GM18507 (cell line): ENCODE results near the gene PLCG2.
"Not testable (repeated sequence)": the region's sequence is repeated elsewhere in the genome, so short reads cannot be mapped to it uniquely, and the experiment has no call there.

Source experiments
- DNase-seq: peaks from one replicate; pipeline ENCODE4 v3.0.0; 2011; ENCODE audit warnings: low read depth; ENCODE audit not compliant: insufficient read length; ENCODE audit errors: extremely low spot score
- FAIRE-seq: peaks from 2 replicates; lab custom pipeline; 2011; peaks lifted over from hg19 to GRCh38; lab: Jason Lieb, UNC

Gene PLCG2

GRCh38 chr16:81785138-81785924, 6.2 kb downstream of the PLCG2 start:
- FAIRE-seq: peak; percentile 62
- DNase-seq: no peak

GRCh38 chr16:81786321-81786720, 7.2 kb downstream of the PLCG2 start:
- DNase-seq (no peak), FAIRE-seq (peak; percentile 26)

DNA sequence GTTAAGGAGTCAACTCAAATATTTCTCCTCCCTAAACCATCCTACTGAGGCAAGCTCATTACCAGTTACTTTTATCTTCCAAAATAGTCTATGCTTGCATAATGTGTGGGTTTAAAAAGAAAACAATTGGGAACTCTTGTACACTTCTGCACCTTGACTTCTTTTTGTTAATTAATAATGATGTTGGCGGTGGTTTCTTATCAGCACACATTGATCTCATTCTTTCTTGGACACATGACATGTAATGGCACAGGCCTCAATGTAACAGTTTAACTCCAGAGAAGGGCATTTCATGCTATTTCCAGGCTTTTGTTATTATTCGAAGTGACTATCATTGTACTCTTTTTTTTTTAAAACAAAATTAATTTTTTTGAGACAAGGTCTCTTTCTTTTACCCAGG, 7.8 kb downstream of the PLCG2 start:
- FAIRE-seq (no peak), DNase-seq (no peak)

DNA sequence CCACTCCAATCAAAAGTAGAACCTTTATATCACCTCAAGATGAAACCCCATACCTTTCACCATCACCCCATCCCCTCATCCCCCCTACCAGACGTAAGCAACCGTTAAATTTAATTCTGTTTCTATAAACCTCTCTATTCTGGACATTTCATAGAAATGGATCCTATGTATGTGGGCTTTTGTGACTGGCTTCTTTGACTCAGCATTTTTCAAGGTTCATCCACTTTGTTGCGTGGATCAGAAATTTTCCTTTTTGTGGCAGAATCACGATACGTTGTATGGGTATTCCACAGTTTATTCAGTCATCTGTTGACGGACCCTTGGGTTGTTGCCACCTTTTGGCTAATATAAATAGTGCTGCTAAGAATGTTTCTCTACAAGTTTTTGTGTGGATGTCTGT, 8.6 kb downstream of the PLCG2 start:
- DNase-seq (no peak), FAIRE-seq (no peak)

DNA sequence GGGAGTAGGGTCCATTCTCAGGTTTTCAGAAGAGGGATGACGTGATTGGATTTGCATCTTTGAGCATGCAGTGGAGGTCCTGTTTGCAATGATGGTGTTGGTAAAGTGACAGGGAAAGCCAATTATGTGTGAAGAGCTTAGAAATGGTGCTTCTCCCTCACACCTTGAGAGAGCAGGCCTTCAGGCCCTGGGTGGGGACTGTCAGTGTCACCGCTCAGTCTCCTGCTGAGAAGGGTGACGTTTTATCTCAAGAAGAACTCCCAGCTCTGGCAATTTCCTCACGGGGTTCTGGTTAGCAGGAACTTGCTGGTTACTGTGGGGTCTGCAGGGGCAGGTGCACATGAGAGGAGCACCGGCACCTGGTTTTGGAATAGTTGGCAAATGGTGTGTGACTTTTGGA, 11.2 kb downstream of the PLCG2 start:
- no peak for FAIRE-seq
- no peak for DNase-seq

DNA sequence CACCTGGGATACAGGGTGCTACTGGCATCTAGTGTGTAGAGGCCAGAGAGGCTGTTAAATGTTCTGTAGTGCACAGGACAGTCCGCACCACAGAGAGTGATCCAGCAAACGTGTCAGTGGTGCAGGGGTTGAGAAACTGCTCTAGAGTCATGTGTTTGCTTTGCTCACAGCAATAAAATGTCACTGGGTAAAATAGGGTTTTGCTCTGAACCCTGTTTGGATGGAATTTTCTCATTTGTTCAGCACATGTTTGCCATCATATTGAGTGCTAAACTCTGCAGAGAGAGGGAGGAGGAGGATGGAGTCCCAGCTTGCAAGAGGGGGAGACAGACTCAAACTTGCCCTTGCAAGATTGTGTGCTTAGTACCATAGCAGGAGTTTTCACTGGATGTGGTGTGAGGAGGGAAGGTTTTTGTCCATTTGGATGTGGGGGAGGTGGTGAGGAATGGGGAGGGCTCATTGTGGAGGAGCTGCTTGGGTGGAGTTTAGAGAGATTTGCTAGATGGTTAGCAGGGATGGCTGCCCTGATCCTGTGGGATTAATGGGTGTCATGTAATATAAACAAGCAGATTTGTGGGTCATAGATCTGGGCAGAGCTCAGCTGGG, 11.8 kb downstream of the PLCG2 start:
- no peak for FAIRE-seq
- DNase-seq: no peak

DNA sequence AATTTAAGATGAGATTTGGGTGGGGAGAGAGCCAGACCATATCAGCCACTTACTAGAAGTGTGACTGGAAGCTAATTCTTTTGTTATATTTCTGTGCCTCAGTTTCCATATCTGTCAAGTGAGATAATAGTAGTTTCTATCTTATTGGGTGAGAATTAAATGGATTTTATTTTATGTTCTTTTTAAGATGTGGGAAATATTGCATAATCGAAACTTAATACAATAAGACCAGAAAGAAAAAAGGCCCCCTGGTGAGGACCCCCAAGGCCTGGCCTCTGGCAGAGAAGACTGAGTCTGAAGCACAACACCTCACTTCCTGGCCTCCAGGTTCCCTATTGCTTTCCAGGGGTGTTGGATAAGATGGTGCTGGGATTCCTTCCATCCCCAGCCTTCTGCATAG, 13.7 kb downstream of the PLCG2 start:
- FAIRE-seq: no peak
- DNase-seq: no peak

- FAIRE-seq (no peak), DNase-seq (no peak)
Observed at GRCh38 chr16:81795193-81795592, 16.1 kb downstream of the PLCG2 start.

GRCh38 chr16:81796035-81796434, 16.9 kb downstream of the PLCG2 start:
- FAIRE-seq: peak; percentile 70

GRCh38 chr16:81796583-81797346, 17.7 kb downstream of the PLCG2 start:
- FAIRE-seq: no peak
- no peak for DNase-seq

More at GRCh38 chr16:81796035-81796434, 16.9 kb downstream of the PLCG2 start:
- no peak for DNase-seq

DNA sequence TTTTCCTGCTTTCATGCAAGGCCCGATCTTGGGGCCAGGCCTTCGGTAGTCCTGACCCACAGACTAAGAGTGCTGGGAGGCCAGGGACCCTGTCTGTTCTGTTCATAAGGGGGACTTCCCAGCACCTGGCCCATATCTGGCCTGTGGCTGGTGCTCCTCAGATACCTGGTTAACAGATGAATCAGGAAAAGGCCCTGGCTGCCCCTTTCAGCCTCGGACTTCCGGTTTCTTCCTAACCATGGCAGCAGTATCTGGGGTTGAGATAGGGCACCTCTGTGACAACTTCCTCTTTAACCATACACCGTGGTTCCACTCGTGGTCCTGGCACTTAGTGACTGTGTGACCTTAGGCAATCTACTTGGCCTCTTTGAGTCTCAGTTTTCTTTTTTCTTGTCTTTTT, 18.4 kb downstream of the PLCG2 start:
- DNase-seq: no peak
- peak; percentile 92 for FAIRE-seq

- DNase-seq (peak; percentile 45), FAIRE-seq (peak; percentile 96)
Observed at GRCh38 chr16:81798311-81799137, 19.4 kb downstream of the PLCG2 start.

DNA sequence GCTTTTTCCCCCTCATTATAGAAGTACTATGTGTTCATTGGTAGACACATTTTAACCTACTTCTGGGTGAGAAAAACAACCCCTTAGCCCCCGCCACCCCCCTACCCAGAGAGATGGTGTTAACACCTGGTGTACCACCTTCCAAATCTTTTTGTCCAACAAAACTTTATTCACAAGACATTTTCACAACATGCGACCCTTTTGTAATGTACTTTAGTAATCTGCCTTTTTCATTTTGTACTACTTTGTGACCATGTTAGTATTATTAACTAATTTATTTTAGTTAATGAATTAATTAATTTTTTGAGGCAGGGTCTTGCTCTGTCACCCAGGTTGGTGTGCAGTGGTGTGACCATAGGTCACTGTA, 20.0 kb downstream of the PLCG2 start:
- no peak for DNase-seq

GRCh38 chr16:81801724-81802123, 22.6 kb downstream of the PLCG2 start:
- DNase-seq, FAIRE-seq: not testable (repeated sequence)

More for the DNA sequence above, 20.0 kb downstream of the PLCG2 start:
- no peak for FAIRE-seq

- DNase-seq (no peak), FAIRE-seq (peak; percentile 5)
Observed at GRCh38 chr16:81803332-81803731, 24.2 kb downstream of the PLCG2 start.

GRCh38 chr16:81804134-81804610, 25.1 kb downstream of the PLCG2 start:
- DNase-seq (no peak), FAIRE-seq (peak; percentile 88)

DNA sequence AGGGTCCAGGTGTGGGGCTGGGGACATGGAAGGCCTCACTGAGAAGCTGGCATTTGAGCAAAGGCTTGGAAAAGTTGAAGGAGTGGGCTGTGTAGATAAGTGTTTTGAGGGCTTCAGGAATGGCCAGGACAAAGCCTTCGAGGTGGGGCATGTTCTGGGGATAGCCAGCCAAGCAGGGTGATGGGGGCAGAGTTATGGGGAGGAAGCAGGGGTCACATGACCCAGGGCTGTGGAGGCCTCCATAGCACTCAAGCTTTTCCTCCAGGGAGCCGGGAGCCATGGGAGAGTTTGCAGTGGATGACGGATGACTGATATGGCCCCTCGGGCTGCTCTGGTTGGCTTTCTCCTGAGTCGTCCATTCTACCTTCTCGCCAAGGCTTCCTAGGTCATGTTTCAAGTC, 27.6 kb downstream of the PLCG2 start:
- no peak for FAIRE-seq
- DNase-seq: no peak

DNA sequence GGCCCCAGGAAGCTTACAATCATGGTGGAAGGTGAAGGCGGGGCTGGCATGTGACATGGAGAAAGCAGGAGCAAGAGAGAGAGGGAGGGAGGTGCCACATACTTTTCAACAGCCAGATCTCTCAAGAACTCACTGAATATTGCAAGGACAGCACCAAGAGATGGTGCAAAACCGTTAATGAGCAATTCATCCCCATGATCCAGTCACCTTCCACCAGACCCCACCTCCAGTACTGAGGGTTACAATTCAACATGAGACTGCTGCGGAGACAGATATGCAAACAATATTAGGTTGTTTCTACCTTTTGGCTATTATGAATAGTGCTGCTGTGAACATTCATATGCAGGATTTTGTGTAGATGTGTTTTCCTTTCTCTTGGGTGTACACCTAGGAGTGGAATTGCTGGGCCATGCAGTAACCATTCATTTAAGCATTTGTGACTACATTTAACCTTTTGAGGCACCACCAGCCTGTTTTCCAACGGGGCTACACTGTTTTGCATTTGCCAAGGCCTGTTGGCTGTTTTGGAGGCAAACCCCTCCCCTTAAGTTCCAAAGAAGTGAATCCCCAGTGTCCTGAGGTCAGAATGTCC, 28.8 kb downstream of the PLCG2 start:
- DNase-seq (no peak), FAIRE-seq (peak; percentile 70)

DNA sequence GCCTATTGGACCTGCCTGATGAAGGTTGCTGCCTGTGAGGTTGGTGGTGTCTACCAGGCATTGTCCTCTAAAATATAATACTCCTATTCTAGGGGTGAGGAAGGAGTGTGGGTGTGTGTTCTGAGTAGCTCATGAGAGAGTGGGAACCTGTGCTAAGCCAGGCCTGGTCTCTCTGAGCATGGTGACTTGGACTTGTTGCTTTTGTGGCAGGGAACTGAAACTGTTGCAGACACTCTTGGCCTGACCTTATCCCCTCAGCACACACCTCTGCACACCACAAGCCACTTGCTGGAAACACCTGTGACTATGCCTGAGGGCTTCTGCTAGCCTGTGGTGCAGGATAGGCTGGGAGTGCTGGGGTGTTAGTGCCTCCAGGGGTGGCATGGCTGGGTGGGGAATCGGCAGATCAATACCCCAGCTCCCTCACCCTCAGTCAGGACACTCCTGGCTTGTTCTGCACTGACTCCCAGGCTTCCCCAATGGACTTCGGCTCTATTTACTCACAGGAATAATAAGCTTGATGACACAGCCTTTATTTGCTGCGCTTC, 29.9 kb downstream of the PLCG2 start:
- FAIRE-seq (peak; percentile 100), DNase-seq (peak; percentile 62)
